Measurements from ENCODE around the gene MYEF2.

DNA sequence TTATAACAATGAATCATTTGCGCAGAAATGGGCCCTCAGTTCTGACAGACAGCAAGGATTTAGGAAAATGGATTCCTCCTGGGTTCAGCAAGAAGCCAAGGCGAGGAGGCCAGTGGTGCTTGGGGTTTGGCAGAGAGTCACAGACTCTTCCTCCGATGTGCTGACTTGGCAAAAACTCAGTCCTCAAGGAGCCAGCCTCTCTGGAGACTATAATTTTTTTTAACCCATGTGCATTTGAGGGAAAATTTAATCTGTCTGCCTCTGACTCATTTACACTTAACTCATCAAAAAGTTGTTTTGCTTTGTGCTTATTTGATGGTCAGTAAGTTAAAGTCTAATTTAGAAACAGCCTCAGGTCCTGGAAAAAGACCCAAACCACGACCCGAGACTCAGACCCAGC is 91.5 kb downstream of the MYEF2 start:
- no peak for TF ChIP-seq GATA2 (IDR thresholded peaks at IDR 0.05; ENCODE audit: low read depth, low read length)
- no peak for TF ChIP-seq GATA3 (IDR thresholded peaks at IDR 0.05; ENCODE audit: low read depth, low read length)
